HCT116 (cell line): Measurements from ENCODE around the gene BACE1-AS. TPM values are rescaled to one million over a fixed set of nuclear protein-coding genes. Genes with fewer than 3 reads are reported as not detected.

Source experiments
- ATAC-seq: fragments of 200-7000 bp; cut with Tn5 transposase; 2 replicates; pipeline ENCODE4 v1.9.1; 2020; ENCODE audit warnings: mild to moderate bottlenecking, moderate library complexity
- BruUV-seq: library from RNA; stranded (reverse); fragments of 400-500 nt; replicated peaks from 2 replicates; lab custom pipeline; 2021; lab: Mats Ljungman, UMichigan
- CTCF ChIA-PET: fragments of 300-600 bp; sonication (Branson Sonifier 250); formaldehyde crosslinking; loops from one replicate; lab custom pipeline; 2021; ENCODE audit warnings: antibody characterized with exemption; lab: Charles Lee
- POLR2A ChIA-PET: fragments of 300-600, 350-600 bp; sonication (Branson Sonifier 250); formaldehyde crosslinking; loops from one replicate; lab custom pipeline; 2021; ENCODE audit warnings: antibody characterized with exemption; lab: Charles Lee
- RAD21 ChIA-PET, 2 experiments: fragments of 300-600 bp; sonication (Branson Sonifier 250); formaldehyde crosslinking; loops; one replicate each; lab custom pipeline; 2023; ENCODE audit warnings: low total read pairs in 2 of 2; ENCODE audit not compliant: uncharacterized antibody in 2 of 2, unreplicated experiment in 2 of 2, low non-redundant PET in 1 of 2; lab: Charles Lee
- DNase-seq: peaks from one replicate; pipeline ENCODE4 v3.0.0-alpha.2; 2010; ENCODE audit warnings: low read depth, low spot score
- H2AFZ ChIP-seq: fragments of 200-600 bp; shearing (Covaris generic), sonication (generic); 2 replicates; pipeline ENCODE4 v1.6.1; 2017; ENCODE audit warnings: low read depth, mixed run types, mixed read lengths, antibody characterized with exemption, low read length; ENCODE audit not compliant: poor library complexity, severe bottlenecking
- H3K27ac ChIP-seq: 2 replicates; pipeline ENCODE4 v1.5.1; 2012; ENCODE audit warnings: low read depth, low read length
- H3K27me3 ChIP-seq: fragments of 200-600 bp; sonication (generic); 2 replicates; pipeline ENCODE4 v1.6.1; 2016; ENCODE audit warnings: mixed run types, low read length, mixed read lengths; ENCODE audit not compliant: insufficient read depth
- H3K36me3 ChIP-seq, 2 experiments: fragments of 200-500 bp in 1 of 2; fragments of 200-600 bp in 1 of 2; sonication (Bioruptor generic) in 1 of 2; sonication (generic) in 1 of 2; 2 replicates each; pipeline versions ENCODE4 v1.5.1 to v1.6.1; 2014 to 2016; ENCODE audit warnings: low read length in 2 of 2, inconsistent platforms in 1 of 2, mixed read lengths in 1 of 2, mixed run types in 1 of 2; ENCODE audit not compliant: insufficient read depth in 2 of 2, control insufficient read depth in 1 of 2
- H3K4me1 ChIP-seq, 2 experiments: fragments of 200-600 bp in 1 of 2; sonication (generic) in 1 of 2; 2 replicates each; pipeline versions ENCODE4 v1.5.1 to v1.6.1; 2012 to 2017; ENCODE audit warnings: low read length in 2 of 2, inconsistent platforms in 1 of 2, mild to moderate bottlenecking in 1 of 2, mixed read lengths in 1 of 2, mixed run types in 1 of 2, moderate library complexity in 1 of 2; ENCODE audit not compliant: insufficient read depth in 2 of 2, control insufficient read depth in 1 of 2
- H3K4me2 ChIP-seq: fragments of 200-600 bp; sonication (generic); 2 replicates; pipeline ENCODE4 v1.6.1; 2017; ENCODE audit warnings: mixed run types, low read length, mixed read lengths
- H3K4me3 ChIP-seq, 2 experiments: fragments of 200-600 bp in 1 of 2; sonication (generic) in 1 of 2; replicated peaks in 1 of 2; 2 replicates each; pipeline ENCODE4 v1.5.1; 2011 to 2016; ENCODE audit warnings: low read length in 2 of 2, control low read depth in 1 of 2, low read depth in 1 of 2, mild to moderate bottlenecking in 1 of 2, mixed read lengths in 1 of 2, mixed run types in 1 of 2
- H3K79me2 ChIP-seq: fragments of 200-600 bp; sonication (generic); 2 replicates; pipeline ENCODE4 v1.6.1; 2017; ENCODE audit warnings: mild to moderate bottlenecking, mixed run types, low read length, moderate library complexity, mixed read lengths; ENCODE audit not compliant: insufficient read depth
- H3K9ac ChIP-seq: fragments of 200-600 bp; sonication (generic); 2 replicates; pipeline ENCODE4 v1.6.1; 2016; ENCODE audit warnings: low read length, mixed read lengths
- H3K9me2 ChIP-seq: fragments of 200-600 bp; sonication (generic), shearing (Covaris generic); 2 replicates; pipeline ENCODE4 v1.6.1; 2017; ENCODE audit warnings: mixed run types, mild to moderate bottlenecking, moderate library complexity; ENCODE audit not compliant: insufficient read depth
- H3K9me3 ChIP-seq, 2 experiments: fragments of 200-500 bp in 1 of 2; fragments of 200-600 bp in 1 of 2; sonication (Bioruptor generic) in 1 of 2; sonication (generic) in 1 of 2; 2 replicates each; pipeline ENCODE4 v1.6.1; 2014 to 2017; ENCODE audit warnings: low read length in 2 of 2, mixed read lengths in 2 of 2, inconsistent platforms in 1 of 2, low read depth in 1 of 2, mild to moderate bottlenecking in 1 of 2, mixed run types in 1 of 2, moderate library complexity in 1 of 2; ENCODE audit not compliant: control insufficient read depth in 1 of 2, insufficient read depth in 1 of 2
- H4K20me1 ChIP-seq: fragments of 200-600 bp; sonication (generic), shearing (Covaris generic); 2 replicates; pipeline ENCODE4 v1.6.1; 2017; ENCODE audit warnings: mixed run types, mild to moderate bottlenecking, moderate library complexity; ENCODE audit not compliant: insufficient read depth
- CBX3 ChIP-seq: IDR thresholded peaks from 2 replicates; pipeline ENCODE4 v1.6.1; 2012; ENCODE audit warnings: low read depth
- CEBPB ChIP-seq: IDR thresholded peaks from 2 replicates; pipeline ENCODE4 v1.6.1; 2012; ENCODE audit warnings: low read depth
- FOSL1 ChIP-seq: IDR thresholded peaks from 2 replicates; pipeline ENCODE4 v1.6.1; 2012; ENCODE audit warnings: low read depth
- POLR2A ChIP-seq: IDR thresholded peaks from 2 replicates; pipeline ENCODE4 v1.7.0; 2011; ENCODE audit warnings: borderline replicate concordance; ENCODE audit not compliant: insufficient read depth, insufficient read length; ENCODE audit errors: extremely low read depth
- POLR2AphosphoS5 ChIP-seq: IDR thresholded peaks from 2 replicates; pipeline ENCODE4 v1.6.1; 2011; ENCODE audit warnings: mild to moderate bottlenecking, low read depth, low read length, moderate library complexity
- RAD21 ChIP-seq: IDR thresholded peaks from 2 replicates; pipeline ENCODE4 v1.6.1; 2012; ENCODE audit warnings: low read depth, mild to moderate bottlenecking
- SP1 ChIP-seq: IDR thresholded peaks from 2 replicates; pipeline ENCODE4 v1.6.1; 2012; ENCODE audit warnings: low read depth
- TCF7L2 ChIP-seq: IDR thresholded peaks from 2 replicates; pipeline ENCODE4 v1.7.0; 2011; ENCODE audit warnings: borderline replicate concordance, inconsistent platforms; ENCODE audit not compliant: insufficient read depth, insufficient read length; ENCODE audit errors: extremely low read depth
- ZFX ChIP-seq: fragments of 450-650 bp; IDR thresholded peaks from 2 replicates; pipeline ENCODE4 v1.6.1; 2017
- ZNF274 ChIP-seq: fragments of 200-500 bp; sonication (Bioruptor generic); IDR thresholded peaks from 2 replicates; pipeline ENCODE4 v1.6.1; 2014; ENCODE audit warnings: mild to moderate bottlenecking, low read depth, low read length, inconsistent platforms
- intact Hi-C: fragments of 100-400 bp; cut with micrococcal nuclease; formaldehyde crosslinking; loops from 2 replicates; pipeline ENCODE4 v1.10.0; 2022
- total RNA-seq: library from RNA; stranded (reverse); gene quantifications from one replicate; pipeline ENCODE4 v1.2.1, GENCODE V29; 2021; ENCODE audit not compliant: unreplicated experiment
- TF ChIP-seq, protein P1 (sequence below), 3 experiments: fragments of 200-600 bp in 1 of 3; sonication (generic) in 1 of 3; IDR thresholded peaks in 2 of 3; conservative IDR thresholded peaks in 1 of 3; 2 replicates each; pipeline ENCODE4 v1.5.1; 2012 to 2017; ENCODE audit warnings: low read depth in 2 of 3, low read length in 2 of 3, antibody characterized with exemption in 1 of 3, borderline replicate concordance in 1 of 3, control low read depth in 1 of 3, mild to moderate bottlenecking in 1 of 3, mixed read lengths in 1 of 3, mixed run types in 1 of 3, moderate library complexity in 1 of 3; ENCODE audit not compliant: insufficient read depth in 1 of 3
- TF ChIP-seq, protein P2 (sequence below): IDR thresholded peaks from 2 replicates; pipeline ENCODE4 v1.6.1; 2012
- TF ChIP-seq, protein P3 (sequence below): IDR thresholded peaks from 2 replicates; pipeline ENCODE4 v1.6.1; 2012; ENCODE audit warnings: low read depth
- TF ChIP-seq, protein P4 (sequence below): IDR thresholded peaks from 2 replicates; pipeline ENCODE4 v1.6.1; 2012

The BACE1-AS gene
- total RNA-seq, 1 experiment from 2014 or later, result 10.2 TPM

DNA sequence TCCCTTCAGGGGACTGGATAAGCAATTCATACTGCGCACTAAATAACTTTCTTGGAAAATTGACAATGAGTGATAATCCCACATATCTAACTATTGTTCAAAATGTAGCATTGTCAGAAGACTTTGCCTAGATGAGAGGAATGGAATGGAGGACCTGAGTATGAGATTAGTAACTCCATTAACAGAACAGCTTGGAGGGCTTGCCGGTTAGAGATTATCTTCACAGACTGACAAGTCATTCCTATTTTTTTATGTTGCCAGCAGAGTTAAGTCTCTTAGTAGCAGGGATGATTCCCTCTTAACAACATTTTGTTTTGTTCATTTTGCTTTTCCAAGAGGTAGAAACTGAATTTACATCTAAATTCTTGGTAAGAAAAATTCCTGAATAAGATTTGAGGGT, 7.1 kb upstream of the BACE1-AS start:
- RAD21 ChIA-PET, result no interaction called here
- Histone ChIP-seq H2AFZ (no peak overlapping the region), H3K9me2 (no peaks in the 10 kb centered on the region), H3K4me3 (no peak overlapping the region), H3K9ac (no peak overlapping the region), H3K79me2 (no peaks in the 10 kb centered on the region), H3K4me1 (peaks cover 19 to 20% of the 10 kb centered on the region in 2 experiments), H3K27me3 (no peaks in the 10 kb centered on the region), H3K27ac (no peak overlapping the region), H3K9me3 (no peaks in the 10 kb centered on the region), H4K20me1 (no peaks in the 10 kb centered on the region), H3K36me3 (peaks cover 0 to 14% of the 10 kb centered on the region in 2 experiments; a peak in 2 of 4 replicates), H3K4me2 (no peak overlapping the region)
- no TSS peak for BruUV-seq
- ATAC-seq (no peak), DNase-seq (no peak)
- CTCF ChIA-PET, result no interaction called here
- POLR2A ChIA-PET, result no interaction called here
- intact Hi-C loops, result no loop called here
- no peak for TF ChIP-seq CBX3

DNA sequence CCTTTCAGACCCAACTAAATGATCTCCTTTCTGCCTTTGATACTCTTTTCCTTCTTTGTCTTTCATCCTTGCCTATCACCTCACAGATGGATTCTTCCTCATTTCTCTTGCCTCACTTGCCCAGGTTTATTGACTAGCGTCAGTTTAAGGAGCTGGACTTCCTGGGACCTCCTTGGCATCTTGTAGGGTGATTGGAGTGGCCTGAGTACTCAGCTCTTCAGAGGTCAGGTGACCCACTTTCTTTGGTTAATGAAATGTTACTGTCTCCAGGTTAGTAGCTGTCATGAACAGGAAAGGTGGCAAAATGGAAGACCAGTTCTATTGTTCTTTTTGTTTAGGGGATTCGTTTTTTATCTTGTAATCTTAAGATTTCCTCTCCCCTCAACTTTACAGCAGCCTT, 4.6 kb upstream of the BACE1-AS start:
- no peak overlapping the region for H3K9ac ChIP-seq
- H2AFZ ChIP-seq, result no peak overlapping the region
- ChIA-PET RAD21 (no interaction called here), POLR2A (no interaction called here), CTCF (no interaction called here)
- no peak overlapping the region for H3K4me3 ChIP-seq
- H3K27ac ChIP-seq, result no peak overlapping the region
- DNase-seq, result no peak
- no peak for ATAC-seq
- H3K27me3 ChIP-seq, result no peaks in the 10 kb centered on the region
- H3K4me2 ChIP-seq, result no peak overlapping the region
- no TSS peak for BruUV-seq
- H4K20me1 ChIP-seq, result no peaks in the 10 kb centered on the region
- no peaks in the 10 kb centered on the region for H3K9me2 ChIP-seq
- no peaks in the 10 kb centered on the region for H3K79me2 ChIP-seq
- intact Hi-C loops, result no loop called here
- H3K4me1 ChIP-seq, result peaks cover 4 to 6% of the 10 kb centered on the region in 2 experiments
- no peaks in the 10 kb centered on the region for H3K9me3 ChIP-seq
- H3K36me3 ChIP-seq, result peaks cover 3 to 15% of the 10 kb centered on the region in 2 experiments; a peak in 3 of 4 replicates
- TF ChIP-seq, protein P1, sequence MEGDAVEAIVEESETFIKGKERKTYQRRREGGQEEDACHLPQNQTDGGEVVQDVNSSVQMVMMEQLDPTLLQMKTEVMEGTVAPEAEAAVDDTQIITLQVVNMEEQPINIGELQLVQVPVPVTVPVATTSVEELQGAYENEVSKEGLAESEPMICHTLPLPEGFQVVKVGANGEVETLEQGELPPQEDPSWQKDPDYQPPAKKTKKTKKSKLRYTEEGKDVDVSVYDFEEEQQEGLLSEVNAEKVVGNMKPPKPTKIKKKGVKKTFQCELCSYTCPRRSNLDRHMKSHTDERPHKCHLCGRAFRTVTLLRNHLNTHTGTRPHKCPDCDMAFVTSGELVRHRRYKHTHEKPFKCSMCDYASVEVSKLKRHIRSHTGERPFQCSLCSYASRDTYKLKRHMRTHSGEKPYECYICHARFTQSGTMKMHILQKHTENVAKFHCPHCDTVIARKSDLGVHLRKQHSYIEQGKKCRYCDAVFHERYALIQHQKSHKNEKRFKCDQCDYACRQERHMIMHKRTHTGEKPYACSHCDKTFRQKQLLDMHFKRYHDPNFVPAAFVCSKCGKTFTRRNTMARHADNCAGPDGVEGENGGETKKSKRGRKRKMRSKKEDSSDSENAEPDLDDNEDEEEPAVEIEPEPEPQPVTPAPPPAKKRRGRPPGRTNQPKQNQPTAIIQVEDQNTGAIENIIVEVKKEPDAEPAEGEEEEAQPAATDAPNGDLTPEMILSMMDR (IDR thresholded peaks at IDR 0.05 in 2 of 3, conservative IDR thresholded peaks at IDR 0.05 in 1 of 3; ENCODE audit: borderline replicate concordance in 1 of 3, insufficient read depth in 1 of 3, low read depth in 2 of 3, low read length in 2 of 3), result no peak
- TF ChIP-seq, protein P2, sequence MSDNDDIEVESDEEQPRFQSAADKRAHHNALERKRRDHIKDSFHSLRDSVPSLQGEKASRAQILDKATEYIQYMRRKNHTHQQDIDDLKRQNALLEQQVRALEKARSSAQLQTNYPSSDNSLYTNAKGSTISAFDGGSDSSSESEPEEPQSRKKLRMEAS, result no peak
- TF ChIP-seq CEBPB (no peak), ZFX (no peak), SP1 (no peak), ZNF274 (no peak), RAD21 (no peak), CBX3 (no peak), POLR2AphosphoS5 (no peak), TCF7L2 (no peak), POLR2A (no peak), FOSL1 (no peak)
- TF ChIP-seq, protein P3, sequence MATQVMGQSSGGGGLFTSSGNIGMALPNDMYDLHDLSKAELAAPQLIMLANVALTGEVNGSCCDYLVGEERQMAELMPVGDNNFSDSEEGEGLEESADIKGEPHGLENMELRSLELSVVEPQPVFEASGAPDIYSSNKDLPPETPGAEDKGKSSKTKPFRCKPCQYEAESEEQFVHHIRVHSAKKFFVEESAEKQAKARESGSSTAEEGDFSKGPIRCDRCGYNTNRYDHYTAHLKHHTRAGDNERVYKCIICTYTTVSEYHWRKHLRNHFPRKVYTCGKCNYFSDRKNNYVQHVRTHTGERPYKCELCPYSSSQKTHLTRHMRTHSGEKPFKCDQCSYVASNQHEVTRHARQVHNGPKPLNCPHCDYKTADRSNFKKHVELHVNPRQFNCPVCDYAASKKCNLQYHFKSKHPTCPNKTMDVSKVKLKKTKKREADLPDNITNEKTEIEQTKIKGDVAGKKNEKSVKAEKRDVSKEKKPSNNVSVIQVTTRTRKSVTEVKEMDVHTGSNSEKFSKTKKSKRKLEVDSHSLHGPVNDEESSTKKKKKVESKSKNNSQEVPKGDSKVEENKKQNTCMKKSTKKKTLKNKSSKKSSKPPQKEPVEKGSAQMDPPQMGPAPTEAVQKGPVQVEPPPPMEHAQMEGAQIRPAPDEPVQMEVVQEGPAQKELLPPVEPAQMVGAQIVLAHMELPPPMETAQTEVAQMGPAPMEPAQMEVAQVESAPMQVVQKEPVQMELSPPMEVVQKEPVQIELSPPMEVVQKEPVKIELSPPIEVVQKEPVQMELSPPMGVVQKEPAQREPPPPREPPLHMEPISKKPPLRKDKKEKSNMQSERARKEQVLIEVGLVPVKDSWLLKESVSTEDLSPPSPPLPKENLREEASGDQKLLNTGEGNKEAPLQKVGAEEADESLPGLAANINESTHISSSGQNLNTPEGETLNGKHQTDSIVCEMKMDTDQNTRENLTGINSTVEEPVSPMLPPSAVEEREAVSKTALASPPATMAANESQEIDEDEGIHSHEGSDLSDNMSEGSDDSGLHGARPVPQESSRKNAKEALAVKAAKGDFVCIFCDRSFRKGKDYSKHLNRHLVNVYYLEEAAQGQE, result no peak
- TF ChIP-seq, protein P4, sequence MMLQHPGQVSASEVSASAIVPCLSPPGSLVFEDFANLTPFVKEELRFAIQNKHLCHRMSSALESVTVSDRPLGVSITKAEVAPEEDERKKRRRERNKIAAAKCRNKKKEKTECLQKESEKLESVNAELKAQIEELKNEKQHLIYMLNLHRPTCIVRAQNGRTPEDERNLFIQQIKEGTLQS, result no peak
